T-helper 22 cell (primary cell): ENCODE results near the gene ZSCAN29.

Experiments
- DNase-seq: peaks from one replicate; pipeline ENCODE4 v3.0.0-alpha.2; 2020; ENCODE audit warnings: low read depth

The ZSCAN29 gene

GRCh38 chr15:43347114-43347513 lies 23.7 kb downstream of the ZSCAN29 start:
- no peak for DNase-seq

GRCh38 chr15:43346305-43346704 lies 24.5 kb downstream of the ZSCAN29 start:
- DNase-seq: no peak

GRCh38 chr15:43330780-43331087 lies 40.1 kb downstream of the ZSCAN29 start:
- DNase-seq: no peak

- peak; percentile 84 for DNase-seq
Observed at GRCh38 chr15:43329960-43330779, 40.7 kb downstream of the ZSCAN29 start, which contains the start of gene LCMT2. Gene LCMT2, minus strand, starts transcription at chr15:43330573. Its CDS starts 84 bp downstream, at chr15:43330489.

GRCh38 chr15:43329217-43329959 lies 41.5 kb downstream of the ZSCAN29 start:
- no peak for DNase-seq

GRCh38 chr15:43325039-43325684 lies 45.7 kb downstream of the ZSCAN29 start:
- no peak for DNase-seq

GRCh38 chr15:43318990-43319771 lies 51.7 kb downstream of the ZSCAN29 start:
- DNase-seq: no peak

GRCh38 chr15:43317566-43318184 lies 53.2 kb downstream of the ZSCAN29 start:
- no peak for DNase-seq

GRCh38 chr15:43316971-43317346 lies 53.9 kb downstream of the ZSCAN29 start:
- DNase-seq: no peak

GRCh38 chr15:43316016-43316970 lies 54.5 kb downstream of the ZSCAN29 start:
- DNase-seq: no peak

- no peak for DNase-seq
Observed at GRCh38 chr15:43314171-43314570, 56.7 kb downstream of the ZSCAN29 start.

GRCh38 chr15:43312378-43312777 lies 58.5 kb downstream of the ZSCAN29 start:
- DNase-seq: no peak
